Measurements from ENCODE around the gene VPS13D. TPM values are rescaled to one million over a fixed set of nuclear protein-coding genes. Genes with fewer than 3 reads are reported as not detected.

VPS13D gene
- polyA plus RNA-seq, 1 of the 3 experiments (the other 2 are of a cell fraction), result 15.0 TPM

- H3F3A ChIP-seq (replicated peaks; ENCODE audit: insufficient read depth), result peaks cover 8% of the 10 kb centered on the region
- no peak for DNase-seq
- H2AFZ ChIP-seq (ENCODE audit: low read depth), result no peak overlapping the region
- no peak overlapping the region for H3K9ac ChIP-seq
- no peaks in the 10 kb centered on the region for H3K27me3 ChIP-seq (ENCODE audit: insufficient read depth)
- no peaks in the 10 kb centered on the region for H3K79me2 ChIP-seq (ENCODE audit: insufficient read depth)
- no peaks in the 10 kb centered on the region for H4K20me1 ChIP-seq (ENCODE audit: insufficient read depth)
- ChIA-PET POLR2A (no interaction called here), CTCF (no interaction called here)
- H3K4me3 ChIP-seq (ENCODE audit: low read depth in 2 of 2, low read length in 1 of 2), result no peak overlapping the region
- no peak overlapping the region for H3K27ac ChIP-seq (ENCODE audit: low read depth in 2 of 2, low read length in 1 of 2)
- H3K9me3 ChIP-seq, result no peaks in the 10 kb centered on the region
- H3K4me2 ChIP-seq, result no peak overlapping the region
- no peaks in the 10 kb centered on the region for H3K36me3 ChIP-seq (replicated peaks in 1 of 2; ENCODE audit: control insufficient read depth in 1 of 2, insufficient read depth in 2 of 2, low read length in 1 of 2)
- H3K9me2 ChIP-seq, result no peaks in the 10 kb centered on the region
- TF ChIP-seq ELF1 (IDR thresholded peaks at IDR 0.05) (no peak), RXRA (IDR thresholded peaks at IDR 0.05; ENCODE audit: borderline replicate concordance, low read depth) (no peak), TEAD4 (IDR thresholded peaks at IDR 0.05; ENCODE audit: borderline replicate concordance, insufficient read depth) (no peak), SIN3A (IDR thresholded peaks at IDR 0.05; ENCODE audit: borderline replicate concordance, low read depth, low read length) (no peak), ZBTB33 (IDR thresholded peaks at IDR 0.05; ENCODE audit: borderline replicate concordance, low read depth) (no peak), MXI1 (IDR thresholded peaks at IDR 0.05; ENCODE audit: low read depth, low read length) (no peak), IRF3 (IDR thresholded peaks at IDR 0.05; ENCODE audit: low read depth, low read length) (no peak), JUND (IDR thresholded peaks at IDR 0.05) (no peak), TCF12 (IDR thresholded peaks at IDR 0.05) (no peak), POLR2AphosphoS5 (IDR thresholded peaks at IDR 0.05; ENCODE audit: low read depth, low read length) (no peak), CTCF (IDR thresholded peaks at IDR 0.05) (no peak), EP300 (IDR thresholded peaks at IDR 0.05; ENCODE audit: borderline replicate concordance in 1 of 2, low read depth in 1 of 2, low read length in 1 of 2) (no peak), GATA2 (CRISPR knock-in tag; IDR thresholded peaks at IDR 0.05) (no peak), RAD21 (IDR thresholded peaks at IDR 0.05; ENCODE audit: low read length) (no peak), MEF2A (IDR thresholded peaks at IDR 0.05; ENCODE audit: borderline replicate concordance, low read depth) (no peak), MAX (IDR thresholded peaks at IDR 0.05; ENCODE audit: low read depth) (no peak), USF2 (IDR thresholded peaks at IDR 0.05; ENCODE audit: borderline replicate concordance, low read depth, low read length) (no peak)
- 82% methylated on average over 8 of the region's 8 CpGs for whole genome bisulfite sequencing (ENCODE audit: low lambda C conversion rate)
- peaks cover 9 to 14% of the 10 kb centered on the region in 2 experiments; a peak in 3 of 4 replicates for H3K4me1 ChIP-seq (ENCODE audit: control insufficient read depth in 1 of 2, insufficient read depth in 2 of 2, low read depth in 1 of 2, low read length in 1 of 2)
Observed at GRCh38 chr1:12544992-12545391, 315.2 kb downstream of the VPS13D start.

Measured in SK-N-SH (cell line).